ENCODE results near the gene COL5A2.

COL5A2 gene

GRCh38 chr2:189179570-189179950, at the start of gene COL5A2:
Gene COL5A2 (minus strand): TSS chr2:189179761. CDS start chr2:189179604, 157 bp downstream.
- DNase-seq (ENCODE audit: low read depth in 1 of 2, low spot score in 1 of 2): no peak

GRCh38 chr2:189226017-189226416, 46.5 kb upstream of the COL5A2 start:
- no peak for DNase-seq (ENCODE audit: low read depth in 1 of 2, low spot score in 1 of 2)

GRCh38 chr2:189225032-189225431, 45.5 kb upstream of the COL5A2 start:
- DNase-seq (ENCODE audit: low read depth in 1 of 2, low spot score in 1 of 2): no peak

GRCh38 chr2:189222468-189223105, 43.0 kb upstream of the COL5A2 start:
- no peak for DNase-seq (ENCODE audit: low read depth in 1 of 2, low spot score in 1 of 2)

GRCh38 chr2:189221811-189222467, 42.4 kb upstream of the COL5A2 start:
- no peak for DNase-seq (ENCODE audit: low read depth in 1 of 2, low spot score in 1 of 2)

GRCh38 chr2:189218236-189218635, 38.7 kb upstream of the COL5A2 start:
- no peak for DNase-seq (ENCODE audit: low read depth in 1 of 2, low spot score in 1 of 2)

GRCh38 chr2:189217541-189217940, 38.0 kb upstream of the COL5A2 start:
- DNase-seq (ENCODE audit: low read depth in 1 of 2, low spot score in 1 of 2): no peak

GRCh38 chr2:189217051-189217450, 37.5 kb upstream of the COL5A2 start:
- no peak for DNase-seq (ENCODE audit: low read depth in 1 of 2, low spot score in 1 of 2)

GRCh38 chr2:189214484-189214883, 34.9 kb upstream of the COL5A2 start:
- DNase-seq (ENCODE audit: low read depth in 1 of 2, low spot score in 1 of 2): no peak

GRCh38 chr2:189213250-189213649, 33.7 kb upstream of the COL5A2 start:
- DNase-seq (ENCODE audit: low read depth in 1 of 2, low spot score in 1 of 2): no peak

- no peak for DNase-seq (ENCODE audit: low read depth in 1 of 2, low spot score in 1 of 2)
Measured at GRCh38 chr2:189210250-189211087, 30.9 kb upstream of the COL5A2 start.

GRCh38 chr2:189208254-189208653, 28.7 kb upstream of the COL5A2 start:
- no peak for DNase-seq (ENCODE audit: low read depth in 1 of 2, low spot score in 1 of 2)

GRCh38 chr2:189204322-189204941, 24.9 kb upstream of the COL5A2 start:
- DNase-seq (ENCODE audit: low read depth in 1 of 2, low spot score in 1 of 2): no peak

GRCh38 chr2:189203177-189203799, 23.7 kb upstream of the COL5A2 start:
- DNase-seq (ENCODE audit: low read depth in 1 of 2, low spot score in 1 of 2): no peak

GRCh38 chr2:189199797-189200196, 20.2 kb upstream of the COL5A2 start:
- DNase-seq (ENCODE audit: low read depth in 1 of 2, low spot score in 1 of 2): no peak

GRCh38 chr2:189192766-189193165, 13.2 kb upstream of the COL5A2 start:
- DNase-seq (ENCODE audit: low read depth in 1 of 2, low spot score in 1 of 2): no peak

- no peak for DNase-seq (ENCODE audit: low read depth in 1 of 2, low spot score in 1 of 2)
Measured at GRCh38 chr2:189191766-189192165, 12.2 kb upstream of the COL5A2 start.

GRCh38 chr2:189190685-189191084, 11.1 kb upstream of the COL5A2 start:
- no peak for DNase-seq (ENCODE audit: low read depth in 1 of 2, low spot score in 1 of 2)

- no peak for DNase-seq (ENCODE audit: low read depth in 1 of 2, low spot score in 1 of 2)
Measured at GRCh38 chr2:189188115-189188805, 8.7 kb upstream of the COL5A2 start.

- DNase-seq (ENCODE audit: low read depth in 1 of 2, low spot score in 1 of 2): no peak
Measured at GRCh38 chr2:189183170-189183569, 3.6 kb upstream of the COL5A2 start.

- no peak for DNase-seq (ENCODE audit: low read depth in 1 of 2, low spot score in 1 of 2)
Measured at GRCh38 chr2:189181706-189182105, 2.1 kb upstream of the COL5A2 start.

All from activated T-helper 1 cell treated with anti-CD3 and anti-CD28 coated beads, Interleukin-2, amount 50 U/mL, for 16 hours (primary cell).